Head of caudate nucleus (tissue), 42 donors: ENCODE results near the gene WDR54.

Experiments used
- DNase-seq, 42 donors: peaks; one replicate each; pipeline versions ENCODE4 v3.0.0 to v3.0.0-alpha.2; 2020 to 2021; ENCODE audit warnings: mixed read lengths in 7 of 42
- intact Hi-C: fragments of 100-400 bp; cut with DNase I; formaldehyde crosslinking; loops from one replicate; pipeline ENCODE4 v1.15.0; 2022

The WDR54 gene

GRCh38 chr2:74421221-74421870 lies at the start of gene WDR54, which contains the start of gene C2orf81:
WDR54 (plus strand) TSS chr2:74421730; CDS start chr2:74422154, 424 bp downstream.
C2orf81 (minus strand) TSS chr2:74421619; CDS start chr2:74421560, 59 bp downstream.
- DNase-seq, result peak; percentile 72 to 96 (median 90)
- intact Hi-C loops, result no loop called here

DNA sequence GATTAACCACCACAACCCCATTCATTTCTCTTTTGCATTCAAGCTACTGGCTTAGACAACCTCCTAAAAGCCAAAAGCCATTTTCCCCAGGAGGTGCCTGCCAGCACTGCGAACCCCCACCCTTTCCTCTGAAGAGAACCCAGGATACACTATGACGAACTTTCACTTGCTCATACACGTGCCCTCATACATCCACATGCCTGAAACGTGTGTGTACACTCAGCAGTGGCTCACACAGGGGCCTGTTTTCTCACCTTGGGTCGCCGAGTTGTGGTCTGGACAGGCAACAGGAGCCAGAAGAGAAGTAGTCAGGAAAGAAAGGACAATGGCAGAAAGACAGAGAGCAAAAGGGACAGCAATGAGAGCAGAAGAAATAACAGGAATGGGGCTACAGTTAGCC lies 48.9 kb upstream of the WDR54 start:
- intact Hi-C loops, result no loop called here
- DNase-seq, result no peak

DNA sequence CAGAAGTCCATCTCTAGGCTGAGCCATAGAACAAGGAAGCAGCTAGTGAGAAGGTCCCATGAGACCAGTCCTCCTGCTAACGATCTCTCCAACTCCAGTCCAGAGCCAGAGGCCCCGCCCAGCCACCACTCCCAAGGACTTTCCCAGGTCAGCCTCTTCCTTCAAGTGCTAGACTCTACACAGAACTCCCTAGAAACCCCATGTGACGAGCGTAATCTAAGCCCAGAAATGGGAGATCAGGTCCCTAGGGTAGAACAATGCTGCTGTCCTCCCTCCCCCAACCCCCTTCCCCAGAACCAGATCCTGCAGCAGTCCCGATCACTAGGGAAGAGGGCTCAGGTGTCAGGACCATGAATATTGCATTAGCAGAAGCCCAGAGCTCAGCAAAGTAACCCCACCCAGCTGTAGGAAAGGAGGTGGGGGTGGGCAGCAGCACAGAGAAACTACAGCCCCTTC lies 48.3 kb upstream of the WDR54 start:
- DNase-seq, result no peak
- intact Hi-C loops, result no loop called here

DNA sequence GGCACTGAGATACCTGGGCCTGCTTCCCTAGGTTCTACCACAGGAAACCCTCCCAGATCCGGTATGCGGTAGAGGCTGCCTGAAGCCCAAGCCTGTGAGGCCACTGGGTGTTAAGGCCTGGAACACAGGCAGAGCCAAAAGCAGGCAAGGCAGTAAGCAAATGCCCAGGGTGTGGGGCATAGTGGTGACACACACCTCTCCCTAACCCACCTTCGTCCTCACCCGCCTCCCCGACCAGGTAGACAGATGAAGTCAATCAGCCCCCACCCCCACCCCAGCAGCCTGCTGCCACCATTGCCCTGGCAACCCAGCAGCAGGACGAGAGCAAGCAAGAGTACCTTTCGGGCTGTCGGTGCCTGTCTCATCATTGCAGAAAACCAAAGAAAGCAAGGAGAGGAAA lies 47.5 kb upstream of the WDR54 start:
- intact Hi-C loops, result no loop called here
- peak in 37 of 42 donors; percentile 17 to 76 (median 49) for DNase-seq

- DNase-seq, result peak; percentile 89 to 99 (median 97)
- intact Hi-C loops, result no loop called here
Observed at GRCh38 chr2:74374509-74375205, 46.9 kb upstream of the WDR54 start.

- intact Hi-C loops, result no loop called here
- no peak for DNase-seq
Observed at GRCh38 chr2:74375838-74376237, 45.7 kb upstream of the WDR54 start.

GRCh38 chr2:74378007-74378406 lies 43.5 kb upstream of the WDR54 start:
- no peak for DNase-seq
- intact Hi-C loops, result no loop called here

- peak; percentile 75 to 97 (median 90) for DNase-seq
- intact Hi-C loops, result no loop called here
Observed at GRCh38 chr2:74379851-74380789, 41.4 kb upstream of the WDR54 start, which contains the start of gene DCTN1. DCTN1 (minus strand) TSS chr2:74380311; CDS start chr2:74380037, 274 bp downstream.

DNA sequence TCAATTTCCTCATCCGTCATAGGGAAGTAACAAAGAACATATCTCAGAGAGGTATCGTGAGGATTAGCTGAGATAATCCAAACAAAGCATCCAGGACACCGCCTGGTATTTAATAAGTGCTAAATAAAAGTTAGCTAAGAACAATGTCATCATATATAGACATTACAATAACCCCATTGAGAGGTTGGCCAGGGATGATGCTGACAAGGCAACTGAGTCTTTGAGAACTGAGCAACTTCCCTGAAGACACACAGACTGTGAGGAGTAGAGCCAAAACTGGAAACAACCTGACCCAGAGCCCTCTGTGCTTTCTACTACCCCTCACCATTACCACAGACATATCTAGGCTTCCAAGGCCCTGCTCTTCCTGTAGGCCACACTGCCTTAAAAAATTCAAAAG lies 39.8 kb upstream of the WDR54 start:
- intact Hi-C loops, result no loop called here
- no peak for DNase-seq

GRCh38 chr2:74383254-74383653 lies 38.3 kb upstream of the WDR54 start:
- peak in 16 of 42 donors; percentile 27 to 72 (median 43) for DNase-seq
- intact Hi-C loops, result no loop called here

DNA sequence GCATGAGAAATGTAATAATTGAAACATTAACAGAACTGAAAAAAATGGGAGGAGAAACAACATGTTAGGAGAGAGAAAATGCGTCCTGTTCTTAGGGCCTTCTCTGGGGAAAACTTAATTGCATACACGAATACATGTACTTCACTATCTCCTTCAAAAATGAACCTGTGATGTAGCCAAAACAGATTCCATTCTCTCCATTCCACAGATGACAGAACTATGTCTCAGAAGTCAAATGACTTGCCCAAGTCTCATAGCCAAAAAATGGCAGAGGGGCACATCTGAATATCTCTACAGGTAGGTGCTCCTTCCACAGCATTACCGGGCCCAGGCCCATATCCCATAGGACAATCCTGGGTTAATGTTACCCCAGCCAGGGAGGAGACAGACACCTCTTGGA lies 37.5 kb upstream of the WDR54 start:
- intact Hi-C loops, result no loop called here
- DNase-seq, result no peak

DNA sequence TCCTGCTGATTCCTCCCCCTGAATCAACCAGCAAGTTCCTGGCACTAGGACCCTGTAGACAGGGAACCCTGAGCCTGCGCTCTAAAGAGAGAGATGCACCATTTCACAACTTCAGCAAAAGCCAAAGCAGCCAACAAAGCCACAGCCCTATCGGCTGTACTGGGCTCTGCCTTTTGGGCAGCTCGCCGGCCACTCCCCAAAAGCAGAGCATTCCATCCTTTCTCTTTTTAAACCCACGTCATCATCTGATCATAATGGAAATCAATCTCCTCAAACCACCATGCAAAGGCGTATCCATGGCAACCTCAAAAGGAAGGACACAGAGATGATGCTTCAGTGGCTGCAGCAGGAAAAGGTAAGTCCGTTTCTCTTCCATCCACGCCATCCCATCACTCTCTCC lies 36.1 kb upstream of the WDR54 start:
- intact Hi-C loops, result no loop called here
- peak; percentile 42 to 91 (median 77) for DNase-seq

- intact Hi-C loops, result no loop called here
- DNase-seq, result peak in 1 of 42 donors; percentile 46
Observed at GRCh38 chr2:74387346-74387745, 34.2 kb upstream of the WDR54 start.

- intact Hi-C loops, result no loop called here
Observed at GRCh38 chr2:74390606-74391005, 30.9 kb upstream of the WDR54 start.

DNA sequence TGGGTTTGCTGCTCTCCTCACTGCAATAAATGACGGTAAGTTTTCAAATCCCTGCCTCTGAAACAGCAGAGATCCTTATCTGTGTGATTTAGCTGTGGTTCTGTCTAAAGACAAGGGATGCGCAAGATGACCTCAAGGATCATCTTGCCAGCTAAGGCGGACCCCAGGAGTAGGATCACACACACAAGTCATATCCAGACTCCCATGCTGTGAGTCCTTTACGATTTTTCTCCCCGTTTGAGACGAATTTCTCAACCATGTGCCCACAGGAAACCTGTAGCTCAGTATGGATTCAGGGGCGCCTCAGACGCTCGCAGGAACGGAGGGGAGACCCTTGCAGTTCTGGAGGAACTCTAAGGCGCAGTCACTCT lies 30.3 kb upstream of the WDR54 start:
- intact Hi-C loops, result no loop called here
- DNase-seq, result peak in 1 of 42 donors; percentile 36

More at GRCh38 chr2:74390606-74391005, 30.9 kb upstream of the WDR54 start:
- no peak for DNase-seq

DNA sequence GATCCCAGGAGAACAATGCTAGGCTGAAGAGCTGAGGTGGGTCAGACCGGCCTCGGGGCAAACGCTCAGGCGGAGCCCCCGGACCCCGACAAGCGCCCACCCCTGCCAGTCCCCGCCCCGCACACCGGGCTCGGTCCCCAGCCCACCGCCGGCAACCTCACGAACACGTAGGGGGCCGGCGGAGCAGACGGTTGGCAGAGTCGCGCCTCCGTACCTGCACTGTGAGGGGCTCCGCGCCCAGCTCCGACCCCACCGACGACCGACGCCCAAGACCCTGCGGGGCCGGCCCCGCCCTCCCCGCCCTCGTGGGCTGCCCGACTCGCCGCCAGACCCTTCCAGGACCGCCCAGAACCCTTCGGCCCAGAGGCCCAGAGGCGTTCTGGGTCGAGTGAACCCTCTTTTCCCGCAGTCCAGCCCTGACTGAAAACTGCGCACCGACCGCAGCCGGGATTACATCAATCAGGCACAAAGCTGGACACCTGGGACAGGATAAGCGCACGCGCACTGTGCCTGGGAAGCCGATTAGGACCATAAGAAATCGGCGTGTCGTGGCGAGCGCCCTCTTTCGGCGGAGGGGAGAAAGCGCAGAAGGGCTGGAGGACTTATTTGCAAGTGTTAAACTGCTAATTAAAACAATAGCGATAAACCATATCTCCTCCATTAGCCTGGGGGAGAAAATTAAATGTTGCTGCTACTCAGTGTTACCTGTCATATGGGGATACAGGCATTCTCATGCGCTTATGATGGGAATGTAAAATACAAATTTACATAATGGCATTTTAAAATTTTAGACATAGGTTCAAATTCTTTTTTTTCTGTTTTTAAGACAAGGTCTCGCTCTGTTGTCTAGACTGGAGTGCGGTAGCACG lies 29.7 kb upstream of the WDR54 start:
- DNase-seq, result peak; percentile 84 to 97 (median 94)
- intact Hi-C loops, result no loop called here

- no peak for DNase-seq
- intact Hi-C loops, result no loop called here
Observed at GRCh38 chr2:74392449-74392743, 29.1 kb upstream of the WDR54 start.

DNA sequence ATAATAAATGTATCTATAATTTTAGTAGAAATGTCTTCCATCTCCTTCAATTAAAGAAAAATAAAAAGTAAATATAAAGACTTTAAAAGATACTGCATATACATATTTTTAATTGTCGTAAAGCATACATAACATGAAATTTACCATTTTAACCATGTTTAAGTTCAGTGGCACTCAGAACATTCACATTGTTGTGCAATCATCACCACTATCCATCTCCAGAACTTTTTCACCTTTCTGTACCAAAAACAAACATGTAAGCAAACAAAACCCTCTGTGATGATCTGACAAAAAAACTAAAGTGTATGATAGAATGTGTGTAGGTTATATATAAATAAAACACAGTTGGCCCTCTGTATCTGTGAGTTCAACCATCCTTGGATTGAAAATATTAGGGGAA lies 28.0 kb upstream of the WDR54 start:
- no peak for DNase-seq
- intact Hi-C loops, result no loop called here

DNA sequence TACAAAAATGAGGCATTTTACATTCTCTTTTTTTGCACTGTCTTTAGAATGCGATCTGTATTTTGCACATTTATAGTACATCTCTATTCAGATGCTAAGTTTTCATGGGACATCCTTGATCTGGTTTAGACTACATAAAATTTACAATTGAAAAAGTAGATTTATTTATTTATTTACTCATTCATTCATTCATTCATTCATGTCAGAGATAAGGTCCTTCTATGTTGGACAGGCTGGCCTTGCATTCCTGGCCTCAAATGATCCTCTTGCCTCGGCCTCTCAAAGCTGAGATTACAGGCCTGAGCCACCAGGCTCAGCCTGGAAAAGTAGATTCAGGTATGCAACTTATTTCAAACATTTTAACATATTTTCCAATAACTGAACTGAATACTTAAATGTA lies 25.4 kb upstream of the WDR54 start:
- intact Hi-C loops, result no loop called here
- no peak for DNase-seq
